ENCODE results near the gene ADORA2B. TPM values are rescaled to one million over a fixed set of nuclear protein-coding genes. Genes with fewer than 3 reads are reported as not detected.
A peak's percentile ranks its signal among the peaks of the same experiment; 100 is the strongest.

Gene ADORA2B
- total RNA-seq, 1 donor from 2014 or later: 4.0 TPM

- no peak overlapping the region for H3K27ac Mint-ChIP-seq (ENCODE audit: unreplicated experiment)
- no peaks in the 10 kb centered on the region for H3K36me3 Mint-ChIP-seq (ENCODE audit: low read depth, unreplicated experiment)
- peaks cover 2% of the 10 kb centered on the region for H3K9me3 Mint-ChIP-seq (ENCODE audit: unreplicated experiment)
- peak overlapping the region; percentile 9 for H3K4me2 ChIP-seq (ENCODE audit: low read length)
- H3K4me1 Mint-ChIP-seq (ENCODE audit: low read depth, unreplicated experiment): peaks cover 22% of the 10 kb centered on the region
- peaks cover 11% of the 10 kb centered on the region for H4K20me1 ChIP-seq (ENCODE audit: insufficient read depth, low read length)
- no peak overlapping the region for H3K9ac ChIP-seq (ENCODE audit: low read length)
- peaks cover 5% of the 10 kb centered on the region for H3K27me3 Mint-ChIP-seq (ENCODE audit: low read depth, unreplicated experiment)
- FAIRE-seq (no peak), DNase-seq (ENCODE audit: low read depth) (no peak)
- H2AFZ ChIP-seq (ENCODE audit: low read depth, low read length): no peak overlapping the region
- no peaks in the 10 kb centered on the region for H3K27me3 ChIP-seq (ENCODE audit: insufficient read depth, low read length)
- H3K4me3 Mint-ChIP-seq (ENCODE audit: unreplicated experiment): no peak overlapping the region
- no peak overlapping the region for H3K27ac ChIP-seq (ENCODE audit: low read depth, low read length)
- no peaks in the 10 kb centered on the region for H3K9me3 ChIP-seq (ENCODE audit: insufficient read depth, low read depth, low read length)
- no peak overlapping the region for H3K4me3 ChIP-seq (ENCODE audit: insufficient read depth, low read depth, low read length)
- H3K36me3 ChIP-seq (ENCODE audit: insufficient read depth, low read length): no peaks in the 10 kb centered on the region
- TF ChIP-seq EZH2 (IDR thresholded peaks at IDR 0.05; ENCODE audit: insufficient read depth, low read length) (no peak), CTCF (IDR thresholded peaks at IDR 0.05; ENCODE audit: insufficient read depth, low read depth, low read length) (no peak)
- peaks cover 40% of the 10 kb centered on the region for H3K4me1 ChIP-seq (ENCODE audit: insufficient read depth, low read length)
- peaks cover 56% of the 10 kb centered on the region for H3K79me2 ChIP-seq (ENCODE audit: insufficient read depth, low read length)
These were observed 11.0 kb downstream of the ADORA2B start for GRCh38 chr17:15955793-15956541.

GRCh38 chr17:15957206-15957605, 12.3 kb downstream of the ADORA2B start:
- H3K9me3 Mint-ChIP-seq (ENCODE audit: unreplicated experiment): peaks cover 2% of the 10 kb centered on the region
- H3K27me3 Mint-ChIP-seq (ENCODE audit: low read depth, unreplicated experiment): peaks cover 2% of the 10 kb centered on the region
- Histone ChIP-seq H3K4me1 (ENCODE audit: insufficient read depth, low read length) (peaks cover 40% of the 10 kb centered on the region), H2AFZ (ENCODE audit: low read depth, low read length) (no peak overlapping the region), H3K27me3 (ENCODE audit: insufficient read depth, low read length) (no peaks in the 10 kb centered on the region), H3K79me2 (ENCODE audit: insufficient read depth, low read length) (peaks cover 53% of the 10 kb centered on the region), H4K20me1 (ENCODE audit: insufficient read depth, low read length) (peaks cover 1% of the 10 kb centered on the region), H3K4me3 (ENCODE audit: insufficient read depth, low read depth, low read length) (no peak overlapping the region), H3K9me3 (ENCODE audit: insufficient read depth, low read depth, low read length) (no peaks in the 10 kb centered on the region), H3K4me2 (ENCODE audit: low read length) (no peak overlapping the region), H3K27ac (ENCODE audit: low read depth, low read length) (peak overlapping the region; percentile 7), H3K9ac (ENCODE audit: low read length) (no peak overlapping the region), H3K36me3 (ENCODE audit: insufficient read depth, low read length) (no peaks in the 10 kb centered on the region)
- DNase-seq (ENCODE audit: low read depth) (no peak), FAIRE-seq (no peak)
- H3K36me3 Mint-ChIP-seq (ENCODE audit: low read depth, unreplicated experiment): no peaks in the 10 kb centered on the region
- H3K27ac Mint-ChIP-seq (ENCODE audit: unreplicated experiment): peak overlapping the region; percentile 1
- TF ChIP-seq EZH2 (IDR thresholded peaks at IDR 0.05; ENCODE audit: insufficient read depth, low read length) (no peak), CTCF (IDR thresholded peaks at IDR 0.05; ENCODE audit: insufficient read depth, low read depth, low read length) (no peak)
- no peak overlapping the region for H3K4me3 Mint-ChIP-seq (ENCODE audit: unreplicated experiment)
- H3K4me1 Mint-ChIP-seq (ENCODE audit: low read depth, unreplicated experiment): peaks cover 22% of the 10 kb centered on the region
